ENCODE measurements around the gene TPPP3.

DNA sequence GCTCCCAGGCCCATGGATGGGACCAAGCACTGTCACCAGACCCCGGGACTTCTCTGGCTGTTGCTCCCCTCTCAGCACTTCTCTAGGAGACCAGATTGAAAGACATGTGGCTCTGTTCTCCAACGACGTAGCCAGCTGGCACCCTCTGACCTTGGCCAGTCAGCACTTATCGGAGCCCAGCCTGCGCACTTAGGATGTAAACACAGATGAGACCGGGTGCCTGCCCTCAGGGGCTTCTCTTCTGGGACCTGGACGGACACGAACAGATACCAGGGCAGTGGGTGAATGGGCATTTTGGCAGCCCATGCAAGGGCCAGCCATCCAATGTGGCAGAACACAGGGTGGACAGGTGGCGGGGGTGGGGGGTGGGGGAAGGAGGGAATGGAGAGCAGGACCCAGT, 16.3 kb upstream of the TPPP3 start:
- TF ChIP-seq ZBTB33 (IDR thresholded peaks at IDR 0.05; ENCODE audit: borderline replicate concordance, low read depth) (no peak), REST (IDR thresholded peaks at IDR 0.05; ENCODE audit: low read depth, low read length) (no peak), TCF12 (IDR thresholded peaks at IDR 0.05) (no peak), USF2 (IDR thresholded peaks at IDR 0.05; ENCODE audit: borderline replicate concordance, low read depth, low read length) (no peak), NRF1 (IDR thresholded peaks at IDR 0.05; ENCODE audit: low read depth, low read length) (no peak)
- TF ChIP-seq, protein P1, sequence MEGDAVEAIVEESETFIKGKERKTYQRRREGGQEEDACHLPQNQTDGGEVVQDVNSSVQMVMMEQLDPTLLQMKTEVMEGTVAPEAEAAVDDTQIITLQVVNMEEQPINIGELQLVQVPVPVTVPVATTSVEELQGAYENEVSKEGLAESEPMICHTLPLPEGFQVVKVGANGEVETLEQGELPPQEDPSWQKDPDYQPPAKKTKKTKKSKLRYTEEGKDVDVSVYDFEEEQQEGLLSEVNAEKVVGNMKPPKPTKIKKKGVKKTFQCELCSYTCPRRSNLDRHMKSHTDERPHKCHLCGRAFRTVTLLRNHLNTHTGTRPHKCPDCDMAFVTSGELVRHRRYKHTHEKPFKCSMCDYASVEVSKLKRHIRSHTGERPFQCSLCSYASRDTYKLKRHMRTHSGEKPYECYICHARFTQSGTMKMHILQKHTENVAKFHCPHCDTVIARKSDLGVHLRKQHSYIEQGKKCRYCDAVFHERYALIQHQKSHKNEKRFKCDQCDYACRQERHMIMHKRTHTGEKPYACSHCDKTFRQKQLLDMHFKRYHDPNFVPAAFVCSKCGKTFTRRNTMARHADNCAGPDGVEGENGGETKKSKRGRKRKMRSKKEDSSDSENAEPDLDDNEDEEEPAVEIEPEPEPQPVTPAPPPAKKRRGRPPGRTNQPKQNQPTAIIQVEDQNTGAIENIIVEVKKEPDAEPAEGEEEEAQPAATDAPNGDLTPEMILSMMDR (IDR thresholded peaks at IDR 0.05) = no peak
